Loucy (cell line): ENCODE data around the gene SLC6A6.

Experiments used
- H2AFZ ChIP-seq: fragments of 200-600 bp; sonication (generic); 2 replicates; pipeline ENCODE4 v1.6.0; 2016; ENCODE audit warnings: antibody characterized with exemption, mild to moderate bottlenecking, low read length, moderate library complexity
- H3F3A ChIP-seq: fragments of 200-600 bp; 2 replicates; pipeline ENCODE4 v1.6.0; 2016; ENCODE audit warnings: antibody characterized with exemption, low read depth, mild to moderate bottlenecking
- H3K27me3 ChIP-seq: fragments of 200-600 bp; sonication (generic); 2 replicates; pipeline ENCODE4 v1.6.1; 2014; ENCODE audit warnings: low read length, mild to moderate bottlenecking; ENCODE audit not compliant: insufficient read depth, poor library complexity, severe bottlenecking
- H3K36me3 ChIP-seq: fragments of 200-600 bp; sonication (generic); 2 replicates; pipeline ENCODE4 v1.6.1; 2016; ENCODE audit warnings: low read length; ENCODE audit not compliant: insufficient read depth
- H3K4me1 ChIP-seq: fragments of 200-600 bp; sonication (generic); 2 replicates; pipeline ENCODE4 v1.5.1; 2014; ENCODE audit warnings: low read length, mild to moderate bottlenecking; ENCODE audit not compliant: insufficient read depth, poor library complexity, severe bottlenecking
- H3K4me2 ChIP-seq: fragments of 200-600 bp; sonication (generic); 2 replicates; pipeline ENCODE4 v1.6.0; 2014; ENCODE audit warnings: antibody characterized with exemption, low read length, low read depth, mild to moderate bottlenecking; ENCODE audit not compliant: poor library complexity, severe bottlenecking
- H3K4me3 ChIP-seq: fragments of 200-600 bp; sonication (generic); 2 replicates; pipeline ENCODE4 v1.5.1; 2014; ENCODE audit warnings: low read length, mild to moderate bottlenecking, mixed read lengths; ENCODE audit not compliant: poor library complexity, severe bottlenecking
- H3K79me2 ChIP-seq: fragments of 200-600 bp; sonication (generic); 2 replicates; pipeline ENCODE4 v1.6.1; 2014; ENCODE audit warnings: low read length; ENCODE audit not compliant: insufficient read depth
- H3K9ac ChIP-seq: fragments of 200-600 bp; sonication (generic); 2 replicates; pipeline ENCODE4 v1.6.0; 2014; ENCODE audit warnings: mild to moderate bottlenecking, low read depth, low read length, moderate library complexity; ENCODE audit not compliant: poor library complexity, severe bottlenecking
- H3K9me2 ChIP-seq: fragments of 200-600 bp; sonication (generic); replicated peaks from 2 replicates; pipeline ENCODE4 v1.6.1; 2016; ENCODE audit warnings: low read depth, low read length, mixed read lengths
- H3K9me3 ChIP-seq: fragments of 200-600 bp; sonication (generic); 2 replicates; pipeline ENCODE4 v1.6.1; 2014; ENCODE audit warnings: mild to moderate bottlenecking, antibody characterized with exemption, low read length, low read depth; ENCODE audit not compliant: insufficient read depth
- H4K20me1 ChIP-seq: fragments of 200-600 bp; sonication (generic); 2 replicates; pipeline ENCODE4 v1.6.0; 2014; ENCODE audit warnings: antibody characterized with exemption, low read length, mild to moderate bottlenecking; ENCODE audit not compliant: insufficient read depth, poor library complexity, severe bottlenecking
- EZH2phosphoT487 ChIP-seq: fragments of 200-600 bp; IDR thresholded peaks from 2 replicates; pipeline ENCODE4 v1.6.1; 2018; ENCODE audit warnings: antibody characterized with exemption, mild to moderate bottlenecking, moderate library complexity, borderline replicate concordance
- TF ChIP-seq, protein P1 (sequence below): fragments of 200-600 bp; sonication (generic); conservative IDR thresholded peaks from 2 replicates; pipeline ENCODE4 v1.5.1; 2014; ENCODE audit warnings: mild to moderate bottlenecking, antibody characterized with exemption, low read length

Gene SLC6A6

DNA sequence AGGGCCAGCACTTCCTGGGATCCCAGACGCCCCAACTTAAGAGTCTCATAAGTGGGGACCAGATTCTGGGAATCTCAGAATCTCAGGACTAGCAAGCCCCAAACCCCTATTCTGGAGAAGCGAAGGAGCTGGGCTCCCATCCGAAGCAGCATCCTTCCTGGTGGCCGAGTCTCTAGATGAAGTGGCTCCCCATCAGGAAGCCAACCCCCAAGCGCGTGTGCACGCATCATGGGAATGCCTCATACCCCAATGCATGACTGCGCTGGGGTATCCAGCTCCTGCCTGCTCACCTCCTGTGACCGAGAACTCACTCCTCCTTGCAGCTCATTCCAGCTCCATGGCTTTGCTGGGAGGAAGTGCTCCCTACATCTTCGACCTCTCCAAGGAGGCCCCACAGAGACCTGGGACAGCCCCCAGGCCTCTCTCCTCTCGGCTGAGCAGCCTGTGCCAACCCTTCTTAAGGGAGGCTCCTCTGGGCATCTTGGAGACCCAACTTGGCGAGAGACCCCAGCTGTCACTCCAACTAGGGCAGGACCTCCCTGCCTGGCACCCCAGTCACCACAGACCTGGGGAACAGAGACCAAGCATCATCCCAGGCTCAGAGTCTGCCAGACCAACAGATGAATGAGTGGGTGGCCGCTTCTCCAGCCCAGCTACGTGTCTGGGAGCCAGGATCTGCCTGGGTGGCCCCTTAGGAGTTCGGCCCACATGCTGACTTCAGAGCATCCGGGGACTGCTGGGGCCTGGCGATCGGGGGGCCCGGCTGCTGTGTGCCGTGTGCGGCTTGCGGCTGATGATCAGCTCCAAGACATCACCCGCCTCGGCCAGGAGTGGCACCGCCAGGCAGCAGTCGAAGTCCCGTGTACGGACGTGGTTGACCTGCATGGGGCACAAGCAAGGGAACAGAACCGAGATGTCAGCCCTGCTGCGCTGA lies 90.8 kb downstream of the SLC6A6 start:
- Histone ChIP-seq H3K9me2 (no peaks in the 10 kb centered on the region), H3K4me1 (no peaks in the 10 kb centered on the region), H3K36me3 (peaks cover 7% of the 10 kb centered on the region; the same call in 1 of the 2 replicates), H2AFZ (no peak overlapping the region), H3K27me3 (no peaks in the 10 kb centered on the region), H3F3A (no peaks in the 10 kb centered on the region), H3K4me3 (no peak overlapping the region), H3K9ac (no peak overlapping the region), H3K4me2 (no peak overlapping the region), H3K79me2 (no peaks in the 10 kb centered on the region), H3K9me3 (no peaks in the 10 kb centered on the region), H4K20me1 (no peaks in the 10 kb centered on the region)
- TF ChIP-seq, protein P1, sequence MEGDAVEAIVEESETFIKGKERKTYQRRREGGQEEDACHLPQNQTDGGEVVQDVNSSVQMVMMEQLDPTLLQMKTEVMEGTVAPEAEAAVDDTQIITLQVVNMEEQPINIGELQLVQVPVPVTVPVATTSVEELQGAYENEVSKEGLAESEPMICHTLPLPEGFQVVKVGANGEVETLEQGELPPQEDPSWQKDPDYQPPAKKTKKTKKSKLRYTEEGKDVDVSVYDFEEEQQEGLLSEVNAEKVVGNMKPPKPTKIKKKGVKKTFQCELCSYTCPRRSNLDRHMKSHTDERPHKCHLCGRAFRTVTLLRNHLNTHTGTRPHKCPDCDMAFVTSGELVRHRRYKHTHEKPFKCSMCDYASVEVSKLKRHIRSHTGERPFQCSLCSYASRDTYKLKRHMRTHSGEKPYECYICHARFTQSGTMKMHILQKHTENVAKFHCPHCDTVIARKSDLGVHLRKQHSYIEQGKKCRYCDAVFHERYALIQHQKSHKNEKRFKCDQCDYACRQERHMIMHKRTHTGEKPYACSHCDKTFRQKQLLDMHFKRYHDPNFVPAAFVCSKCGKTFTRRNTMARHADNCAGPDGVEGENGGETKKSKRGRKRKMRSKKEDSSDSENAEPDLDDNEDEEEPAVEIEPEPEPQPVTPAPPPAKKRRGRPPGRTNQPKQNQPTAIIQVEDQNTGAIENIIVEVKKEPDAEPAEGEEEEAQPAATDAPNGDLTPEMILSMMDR: no peak
- no peak for TF ChIP-seq EZH2phosphoT487

DNA sequence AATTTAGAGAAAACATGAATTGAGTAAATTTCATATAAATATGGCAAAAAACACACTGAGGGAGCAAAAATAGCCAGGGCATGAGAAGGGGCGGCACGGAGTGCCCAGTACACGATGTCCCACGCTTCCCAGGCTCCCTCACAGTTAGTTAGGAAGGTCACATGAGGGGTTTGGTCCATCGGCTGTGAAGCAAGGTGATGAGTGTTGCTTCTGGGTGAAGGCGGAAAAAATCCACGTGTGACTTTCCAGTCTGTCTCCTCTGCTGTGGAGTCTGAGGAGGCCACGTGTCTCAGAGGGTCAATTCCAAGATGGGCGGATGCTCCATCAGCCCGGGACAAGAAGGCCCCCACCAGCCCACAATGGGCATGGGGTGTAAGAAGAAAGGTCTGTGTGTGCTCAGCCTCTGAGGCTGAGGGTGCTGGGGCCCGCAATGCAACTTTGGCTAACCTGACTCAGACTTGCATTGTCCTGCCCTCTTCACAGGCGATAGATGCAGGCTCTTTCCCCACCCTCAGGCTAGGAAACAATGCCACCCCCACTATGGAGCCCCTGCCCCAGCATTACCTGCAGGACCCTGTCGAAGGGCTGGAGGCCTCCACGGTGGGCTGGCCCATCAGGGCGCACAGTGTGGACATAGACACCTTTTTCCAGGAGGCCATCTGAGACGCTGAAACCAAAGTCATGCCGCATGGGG lies 92.0 kb downstream of the SLC6A6 start:
- TF ChIP-seq EZH2phosphoT487: no peak
- TF ChIP-seq, protein P1: no peak
- H3K9me2 ChIP-seq: no peaks in the 10 kb centered on the region
- no peak overlapping the region for H3K4me3 ChIP-seq
- H2AFZ ChIP-seq: no peak overlapping the region
- H4K20me1 ChIP-seq: no peaks in the 10 kb centered on the region
- no peak overlapping the region for H3K4me2 ChIP-seq
- H3K9ac ChIP-seq: no peak overlapping the region
- peaks cover 5% of the 10 kb centered on the region; the same call in 1 of the 2 replicates for H3K36me3 ChIP-seq
- no peaks in the 10 kb centered on the region for H3K79me2 ChIP-seq
- H3K9me3 ChIP-seq: no peaks in the 10 kb centered on the region
- no peaks in the 10 kb centered on the region for H3K27me3 ChIP-seq
- H3K4me1 ChIP-seq: no peaks in the 10 kb centered on the region
- no peaks in the 10 kb centered on the region for H3F3A ChIP-seq

DNA sequence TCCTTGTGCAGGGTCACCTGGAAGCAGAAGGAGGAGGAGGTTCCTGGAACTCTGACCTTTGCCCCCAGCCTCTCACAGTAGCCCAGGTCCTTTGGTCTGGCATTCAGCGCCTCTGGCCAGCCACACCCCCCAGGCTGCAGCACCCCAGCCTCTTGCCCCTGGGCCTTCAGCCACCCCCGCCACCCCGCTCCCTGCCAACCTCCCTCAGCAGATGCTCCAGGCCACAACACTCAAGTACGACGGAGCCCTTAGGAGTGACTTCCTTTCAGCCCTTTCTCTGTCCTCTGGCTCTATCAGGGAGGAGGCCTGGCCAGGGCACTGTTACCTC lies 92.5 kb downstream of the SLC6A6 start:
- no peaks in the 10 kb centered on the region for H4K20me1 ChIP-seq
- no peaks in the 10 kb centered on the region for H3K4me1 ChIP-seq
- no peak overlapping the region for H2AFZ ChIP-seq
- no peaks in the 10 kb centered on the region for H3K36me3 ChIP-seq
- no peaks in the 10 kb centered on the region for H3K27me3 ChIP-seq
- no peaks in the 10 kb centered on the region for H3K9me3 ChIP-seq
- H3K9me2 ChIP-seq: no peaks in the 10 kb centered on the region
- H3K79me2 ChIP-seq: no peaks in the 10 kb centered on the region
- no peak overlapping the region for H3K9ac ChIP-seq
- no peaks in the 10 kb centered on the region for H3F3A ChIP-seq
- no peak overlapping the region for H3K4me2 ChIP-seq
- TF ChIP-seq EZH2phosphoT487: no peak
- TF ChIP-seq, protein P1: no peak
- H3K4me3 ChIP-seq: no peak overlapping the region
